ENCODE results near the gene PKP4.

DNA sequence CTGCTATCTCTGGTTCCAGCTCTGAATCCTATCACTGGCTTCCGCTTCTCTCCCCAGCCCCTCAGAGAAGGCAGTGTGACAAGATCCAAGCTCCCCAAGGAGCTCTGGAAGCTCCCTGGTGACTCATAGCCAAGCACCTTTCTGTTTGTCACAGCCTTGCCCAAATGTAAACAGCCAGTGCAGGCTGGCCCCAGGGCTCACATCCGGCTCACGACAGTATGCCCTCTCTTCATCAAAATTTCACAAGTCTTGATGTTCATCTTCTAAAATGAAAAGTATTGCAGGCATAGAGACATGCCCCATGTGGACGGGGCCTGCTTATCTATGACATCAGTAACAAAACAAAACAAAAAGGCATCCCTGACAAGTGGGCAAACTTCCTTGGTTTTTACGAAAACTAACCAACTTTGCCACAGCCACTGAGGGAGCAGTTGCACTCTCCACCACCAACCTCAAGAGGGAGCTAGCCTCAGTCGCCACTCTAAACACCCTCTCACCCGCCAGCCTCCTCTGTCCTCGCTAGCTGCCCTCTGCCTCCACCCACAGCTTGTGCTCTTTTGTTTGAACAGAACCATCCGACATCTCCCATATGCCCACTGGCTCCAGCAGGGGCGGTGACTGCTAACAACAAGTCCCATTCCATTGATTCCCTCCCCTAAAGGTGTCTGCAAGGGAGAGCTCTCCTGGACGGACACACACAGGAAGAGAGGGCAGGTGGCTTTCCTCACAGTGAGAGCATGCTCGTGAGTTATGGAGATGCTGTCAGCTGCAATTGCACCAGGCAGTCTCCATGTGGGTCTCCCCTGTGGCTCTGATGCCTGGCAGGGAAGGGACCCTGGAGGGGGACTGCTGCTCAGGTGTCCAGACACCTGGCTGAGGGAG is 267.4 kb downstream of the PKP4 start:
- TF ChIP-seq, protein P1, sequence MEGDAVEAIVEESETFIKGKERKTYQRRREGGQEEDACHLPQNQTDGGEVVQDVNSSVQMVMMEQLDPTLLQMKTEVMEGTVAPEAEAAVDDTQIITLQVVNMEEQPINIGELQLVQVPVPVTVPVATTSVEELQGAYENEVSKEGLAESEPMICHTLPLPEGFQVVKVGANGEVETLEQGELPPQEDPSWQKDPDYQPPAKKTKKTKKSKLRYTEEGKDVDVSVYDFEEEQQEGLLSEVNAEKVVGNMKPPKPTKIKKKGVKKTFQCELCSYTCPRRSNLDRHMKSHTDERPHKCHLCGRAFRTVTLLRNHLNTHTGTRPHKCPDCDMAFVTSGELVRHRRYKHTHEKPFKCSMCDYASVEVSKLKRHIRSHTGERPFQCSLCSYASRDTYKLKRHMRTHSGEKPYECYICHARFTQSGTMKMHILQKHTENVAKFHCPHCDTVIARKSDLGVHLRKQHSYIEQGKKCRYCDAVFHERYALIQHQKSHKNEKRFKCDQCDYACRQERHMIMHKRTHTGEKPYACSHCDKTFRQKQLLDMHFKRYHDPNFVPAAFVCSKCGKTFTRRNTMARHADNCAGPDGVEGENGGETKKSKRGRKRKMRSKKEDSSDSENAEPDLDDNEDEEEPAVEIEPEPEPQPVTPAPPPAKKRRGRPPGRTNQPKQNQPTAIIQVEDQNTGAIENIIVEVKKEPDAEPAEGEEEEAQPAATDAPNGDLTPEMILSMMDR (IDR thresholded peaks at IDR 0.05; ENCODE audit: poor library complexity, severe bottlenecking), result no peak
- TF ChIP-seq POLR2AphosphoS5 (IDR thresholded peaks at IDR 0.05) (no peak), EZH2 (IDR thresholded peaks at IDR 0.05; ENCODE audit: borderline replicate concordance, insufficient read depth, low read length, poor library complexity, severe bottlenecking) (no peak), TAF1 (IDR thresholded peaks at IDR 0.05; ENCODE audit: low read depth) (no peak), EP300 (conservative IDR thresholded peaks at IDR 0.05; ENCODE audit: poor library complexity, severe bottlenecking) (no peak), SMC3 (conservative IDR thresholded peaks at IDR 0.05; ENCODE audit: poor library complexity) (no peak)
